ENCODE measurements around the gene LCLAT1. TPM values are rescaled to one million over a fixed set of nuclear protein-coding genes. Genes with fewer than 3 reads are reported as not detected.

Gene LCLAT1
- total and polyA plus RNA-seq, 2 of the 4 experiments (the other 2 are of a cell fraction): 7.5 to 11.5 TPM

GRCh38 chr2:30582521-30582920, 135.5 kb downstream of the LCLAT1 start:
- H2BK5ac ChIP-seq (ENCODE audit: low read depth, low read length, poor library complexity, severe bottlenecking): no peak overlapping the region
- no peak overlapping the region for H2AK5ac ChIP-seq (ENCODE audit: low read depth, low read length)
- no peak overlapping the region for H3K14ac ChIP-seq (replicated peaks; ENCODE audit: low read depth, low read length)
- H2BK20ac ChIP-seq (ENCODE audit: low read depth, low read length): no peak overlapping the region
- H3K4me1 ChIP-seq (ENCODE audit: control insufficient read depth, insufficient read depth, low read length): peaks cover 2% of the 10 kb centered on the region; the same call in 1 of the 2 replicates
- no peak overlapping the region for H3K4me2 ChIP-seq (ENCODE audit: low read depth, low read length)
- no peaks in the 10 kb centered on the region for H4K20me1 ChIP-seq (ENCODE audit: insufficient read depth, low read length)
- no peak overlapping the region for H4K91ac ChIP-seq (ENCODE audit: insufficient read depth, low read depth, low read length)
- no peak overlapping the region for H3K18ac ChIP-seq (ENCODE audit: low read depth, low read length)
- no peak overlapping the region for H2AK9ac ChIP-seq (replicated peaks; ENCODE audit: low read depth, low read length, poor library complexity)
- no peak overlapping the region for H3K23ac ChIP-seq (ENCODE audit: low read depth, low read length)
- DNase-seq (no peak), ATAC-seq (ENCODE audit: low read depth) (no peak)
- H3K56ac ChIP-seq (ENCODE audit: extremely low read depth, insufficient read depth, low read length): no peak overlapping the region
- no TSS peak for BruUV-seq (replicated peaks)
- no peak overlapping the region for H2AFZ ChIP-seq (replicated peaks; ENCODE audit: low read length, poor library complexity)
- H4K5ac ChIP-seq (ENCODE audit: low read depth, low read length): no peak overlapping the region
- no peak overlapping the region for H3K9ac ChIP-seq (ENCODE audit: low read depth, low read length)
- no peak overlapping the region for H3K4ac ChIP-seq (ENCODE audit: low read depth, low read length)
- dilution Hi-C loops (cut with HindIII; ENCODE audit: low sequenced_read_pairs, unreplicated experiment) (no loop called here), intact Hi-C loops (cut with micrococcal nuclease) (loop anchor here (5.0 kb wide), 1 partner anchor 50 kb away; no protein-coding TSS in a partner anchor), in situ Hi-C loops (cut with MboI; ENCODE audit: low sequenced_read_pairs) (no loop called here)
- whole genome bisulfite sequencing, 2 experiments (ENCODE audit: extremely low coverage in 2 of 2, insufficient read length in 1 of 2): no CpG with 5 or more reads among the region's 2 CpGs
- H2BK15ac ChIP-seq (ENCODE audit: low read depth, low read length): no peak overlapping the region
- H3K9me3 ChIP-seq (ENCODE audit: control insufficient read depth, insufficient read depth, low read length): no peaks in the 10 kb centered on the region
- H2BK120ac ChIP-seq (ENCODE audit: low read depth, low read length): no peak overlapping the region
- no peak overlapping the region for H4K8ac ChIP-seq (ENCODE audit: low read depth in 2 of 2, low read length in 2 of 2)
- TF ChIP-seq MAZ (IDR thresholded peaks at IDR 0.05; ENCODE audit: borderline replicate concordance, low read depth, low read length): no peak
- TF ChIP-seq RCOR1 (IDR thresholded peaks at IDR 0.05; ENCODE audit: insufficient replicate concordance, low read length): no peak
- TF ChIP-seq RAD21 (IDR thresholded peaks at IDR 0.05; ENCODE audit: low read length): no peak
- no peak for TF ChIP-seq FOS (IDR thresholded peaks at IDR 0.05; ENCODE audit: low read depth, low read length)
- no peak for TF ChIP-seq CHD1 (IDR thresholded peaks at IDR 0.05; ENCODE audit: low read depth, low read length)
- no peak for TF ChIP-seq SMC3 (IDR thresholded peaks at IDR 0.05; ENCODE audit: low read depth, low read length)
- TF ChIP-seq CEBPB (IDR thresholded peaks at IDR 0.05; ENCODE audit: low read depth, low read length): no peak
- TF ChIP-seq MXI1 (IDR thresholded peaks at IDR 0.05; ENCODE audit: borderline replicate concordance, low read depth, low read length): no peak
- no peak for TF ChIP-seq POLR2A (IDR thresholded peaks at IDR 0.05; ENCODE audit: low read depth, low read length)
- TF ChIP-seq MAFK (IDR thresholded peaks at IDR 0.05; ENCODE audit: low read depth, low read length): no peak
- no peaks in the 10 kb centered on the region for H3K27me3 ChIP-seq (ENCODE audit: control insufficient read depth, insufficient read depth, low read length)
- H3K36me3 ChIP-seq (ENCODE audit: control insufficient read depth, insufficient read depth, low read length): no peaks in the 10 kb centered on the region; the same call in 1 of the 2 replicates
- no peak overlapping the region for H3K27ac ChIP-seq (ENCODE audit: insufficient read depth, low read length)
- ChIA-PET POLR2A (ENCODE audit: unreplicated experiment) (no interaction called here), CTCF (no interaction called here)
- peaks cover 3 to 6% of the 10 kb centered on the region in 2 experiments; a peak in 2 of 4 replicates for H3K79me1 ChIP-seq (ENCODE audit: low read depth in 1 of 2, low read length in 2 of 2)
- H3K9me1 ChIP-seq (ENCODE audit: insufficient read depth, low read length): no peaks in the 10 kb centered on the region
- H3K4me3 ChIP-seq (ENCODE audit: insufficient read depth, low read depth, low read length): no peak overlapping the region
